Breast epithelium (tissue), 4 donors: ENCODE results near the gene ZNF18. TPM values are rescaled to one million over a fixed set of nuclear protein-coding genes. Genes with fewer than 3 reads are reported as not detected.
"Not testable (repeated sequence)": the region's sequence is repeated elsewhere in the genome, so short reads cannot be mapped to it uniquely, and the experiment has no call there.

Experiments used
- DNase-seq, 2 donors: peaks; one replicate each; pipeline ENCODE4 v3.0.0-alpha.2; 2019; ENCODE audit warnings: low spot score in 2 of 2
- H3K27ac ChIP-seq, 2 donors: fragments of 200-600 bp; sonication (generic) in 1 of 2; one replicate each; pipeline ENCODE4 v1.5.1; 2016 to 2019; ENCODE audit warnings: mild to moderate bottlenecking in 1 of 2
- H3K27me3 ChIP-seq, 2 donors: fragments of 200-600 bp; sonication (generic) in 1 of 2; one replicate each; pipeline versions ENCODE4 v1.5.1 to v1.6.0; 2017 to 2019; ENCODE audit warnings: control low read depth in 1 of 2, mild to moderate bottlenecking in 1 of 2
- H3K36me3 ChIP-seq: fragments of 200-600 bp; one replicate; pipeline ENCODE4 v1.5.1; 2019
- H3K4me1 ChIP-seq, 2 donors: fragments of 200-600 bp; sonication (generic); one replicate each; pipeline ENCODE4 v1.5.1; 2016 to 2019; ENCODE audit warnings: control low read depth in 1 of 2
- H3K4me3 ChIP-seq, 3 donors: fragments of 200-600 bp; sonication (generic); 1 replicate in 2 of 3; 2 replicates in 1 of 3; pipeline ENCODE4 v1.5.1; 2016 to 2019; ENCODE audit warnings: mild to moderate bottlenecking in 3 of 3, moderate library complexity in 2 of 3
- H3K9me3 ChIP-seq, 2 donors: fragments of 200-600 bp; sonication (generic) in 1 of 2; one replicate each; pipeline ENCODE4 v1.5.1; 2016 to 2019; ENCODE audit warnings: control low read depth in 1 of 2
- CTCF ChIP-seq, 3 donors: fragments of 450-650 bp; IDR thresholded peaks; one replicate each; pipeline ENCODE4 v1.5.1; 2016 to 2017; ENCODE audit warnings: antibody characterized with exemption in 3 of 3, mild to moderate bottlenecking in 3 of 3, moderate library complexity in 3 of 3
- POLR2A ChIP-seq: fragments of 450-650 bp; IDR thresholded peaks from one replicate; pipeline ENCODE4 v1.6.1; 2016; ENCODE audit warnings: antibody characterized with exemption, mild to moderate bottlenecking, moderate library complexity
- POLR2AphosphoS5 ChIP-seq, 3 donors: sonication (generic); formaldehyde crosslinking; IDR thresholded peaks; one replicate each; pipeline ENCODE4 v1.6.1; 2017; ENCODE audit warnings: antibody characterized with exemption in 3 of 3
- intact Hi-C: fragments of 100-400 bp; cut with DNase I; formaldehyde crosslinking; loops from one replicate; pipeline ENCODE4 v1.15.1; 2023; ENCODE audit warnings: low total_unique reads
- total RNA-seq, 3 donors: library from RNA; depleted of rRNA; stranded (reverse); fragments of >200 nt; gene quantifications; one replicate each; pipeline ENCODE4 v1.1.0, GENCODE V29; 2016

The ZNF18 gene
- total RNA-seq, 3 donors from 2014 or later, result 7.5 to 11.6 (median 10.2) TPM

GRCh38 chr17:11969565-11969964 lies 27.7 kb downstream of the ZNF18 start:
- Histone ChIP-seq H3K27me3 (no peaks in the 10 kb centered on the region), H3K4me1 (no peaks in the 10 kb centered on the region), H3K4me3 (no peak overlapping the region), H3K36me3 (no peaks in the 10 kb centered on the region), H3K9me3 (peaks cover 13 to 39% of the 10 kb centered on the region in 2 donors), H3K27ac (no peak overlapping the region)
- intact Hi-C loops, result no loop called here
- TF ChIP-seq POLR2AphosphoS5 (IDR thresholded peaks at IDR 0.05) (no peak), CTCF (IDR thresholded peaks at IDR 0.05) (no peak), POLR2A (no peak)
- DNase-seq, result no peak

- H3K4me3 ChIP-seq, result no peak overlapping the region
- no peaks in the 10 kb centered on the region for H3K27me3 ChIP-seq
- H3K9me3 ChIP-seq, result peaks cover 4 to 20% of the 10 kb centered on the region in 2 donors
- no peak for DNase-seq
- intact Hi-C loops, result no loop called here
- H3K27ac ChIP-seq, result no peak overlapping the region
- peaks cover 7% of the 10 kb centered on the region for H3K36me3 ChIP-seq
- TF ChIP-seq POLR2AphosphoS5 (IDR thresholded peaks at IDR 0.05), result no peak
- no peak for TF ChIP-seq CTCF (IDR thresholded peaks at IDR 0.05)
- no peak for TF ChIP-seq POLR2A
- H3K4me1 ChIP-seq, result no peaks in the 10 kb centered on the region
These were observed 42.3 kb downstream of the ZNF18 start for GRCh38 chr17:11954936-11955335.

- DNase-seq, result no peak
- no peak for TF ChIP-seq POLR2AphosphoS5 (IDR thresholded peaks at IDR 0.05)
- Histone ChIP-seq H3K27ac (no peak overlapping the region), H3K27me3 (no peaks in the 10 kb centered on the region), H3K4me3 (no peak overlapping the region), H3K36me3 (peaks cover 7% of the 10 kb centered on the region), H3K9me3 (peaks cover 4 to 20% of the 10 kb centered on the region in 2 donors), H3K4me1 (no peaks in the 10 kb centered on the region)
- intact Hi-C loops, result no loop called here
These were observed 43.4 kb downstream of the ZNF18 start for GRCh38 chr17:11953924-11954323.

GRCh38 chr17:11952610-11953009 lies 44.7 kb downstream of the ZNF18 start:
- no peak overlapping the region for H3K27ac ChIP-seq
- peaks cover 4 to 20% of the 10 kb centered on the region in 2 donors for H3K9me3 ChIP-seq
- TF ChIP-seq POLR2A (no peak), CTCF (IDR thresholded peaks at IDR 0.05) (no peak), POLR2AphosphoS5 (IDR thresholded peaks at IDR 0.05) (no peak)

GRCh38 chr17:11950771-11951519 lies 46.3 kb downstream of the ZNF18 start:
- H3K4me3 ChIP-seq, result no peak overlapping the region
- no peaks in the 10 kb centered on the region for H3K36me3 ChIP-seq
- intact Hi-C loops, result no loop called here
- TF ChIP-seq POLR2A, result no peak
- TF ChIP-seq POLR2AphosphoS5 (IDR thresholded peaks at IDR 0.05), result no peak
- no peak for TF ChIP-seq CTCF (IDR thresholded peaks at IDR 0.05)
- H3K27me3 ChIP-seq, result no peaks in the 10 kb centered on the region
- H3K27ac ChIP-seq, result no peak overlapping the region
- H3K4me1 ChIP-seq, result no peaks in the 10 kb centered on the region
- H3K9me3 ChIP-seq, result peaks cover 4 to 20% of the 10 kb centered on the region in 2 donors
- no peak for DNase-seq

More at GRCh38 chr17:11952610-11953009, 44.7 kb downstream of the ZNF18 start:
- H3K36me3 ChIP-seq, result peaks cover 1% of the 10 kb centered on the region
- H3K27me3 ChIP-seq, result no peaks in the 10 kb centered on the region
- no peak for DNase-seq
- H3K4me3 ChIP-seq, result no peak overlapping the region
- H3K4me1 ChIP-seq, result no peaks in the 10 kb centered on the region
- intact Hi-C loops, result no loop called here

- H3K36me3 ChIP-seq, DNase-seq, H3K27me3 ChIP-seq, H3K4me3 ChIP-seq, intact Hi-C loops, H3K4me1 ChIP-seq, H3K27ac ChIP-seq: not testable (repeated sequence)
- H3K9me3 ChIP-seq, result peaks cover 0 to 20% of the 10 kb centered on the region in 2 donors
These were observed 47.7 kb downstream of the ZNF18 start for GRCh38 chr17:11949571-11949970.
